H9 (cell line): Measurements from ENCODE around the gene TUG1. TPM values are rescaled to one million over a fixed set of nuclear protein-coding genes. Genes with fewer than 3 reads are reported as not detected.

Experiments used
- DNase-seq: peaks from one replicate; pipeline ENCODE4 v3.0.0-alpha.2; 2017
- H2AFZ ChIP-seq: one replicate; pipeline ENCODE4 v1.6.1; 2013; ENCODE audit warnings: mild to moderate bottlenecking, low read length, control low read depth, moderate library complexity
- H2AK5ac ChIP-seq: 2 replicates; pipeline ENCODE4 v1.6.1; 2013; ENCODE audit warnings: low read length, control low read depth, mixed read lengths; ENCODE audit not compliant: insufficient read length
- H2BK120ac ChIP-seq: one replicate; pipeline ENCODE4 v1.6.1; 2013; ENCODE audit warnings: low read depth, mild to moderate bottlenecking, low read length, control low read depth, inconsistent platforms; ENCODE audit not compliant: poor library complexity, severe bottlenecking
- H2BK12ac ChIP-seq: 2 replicates; pipeline ENCODE4 v1.6.1; 2013; ENCODE audit warnings: low read length, control low read depth, mixed read lengths, low read depth; ENCODE audit not compliant: insufficient read length
- H2BK15ac ChIP-seq: 2 replicates; pipeline ENCODE4 v1.6.1; 2013; ENCODE audit warnings: low read depth, low read length, control low read depth
- H2BK20ac ChIP-seq: one replicate; pipeline ENCODE4 v1.6.1; 2013; ENCODE audit warnings: low read depth, mild to moderate bottlenecking, low read length, control low read depth, inconsistent platforms; ENCODE audit not compliant: poor library complexity, severe bottlenecking
- H2BK5ac ChIP-seq: 2 replicates; pipeline ENCODE4 v1.6.1; 2013; ENCODE audit warnings: low read length, control low read depth, mixed read lengths; ENCODE audit not compliant: insufficient read length
- H3K14ac ChIP-seq: 2 replicates; pipeline ENCODE4 v1.6.1; 2013; ENCODE audit warnings: low read length, control low read depth; ENCODE audit not compliant: insufficient read depth
- H3K18ac ChIP-seq: 2 replicates; pipeline ENCODE4 v1.6.1; 2013; ENCODE audit warnings: low read depth, mild to moderate bottlenecking, mixed read lengths, low read length, control low read depth; ENCODE audit not compliant: insufficient read length
- H3K23ac ChIP-seq: 2 replicates; pipeline ENCODE4 v1.6.1; 2013; ENCODE audit warnings: low read length, control low read depth, mixed read lengths, low read depth; ENCODE audit not compliant: insufficient read length
- H3K23me2 ChIP-seq: 2 replicates; pipeline ENCODE4 v1.6.1; 2013; ENCODE audit warnings: low read depth, mild to moderate bottlenecking, mixed read lengths, low read length, control low read depth; ENCODE audit not compliant: insufficient read length, poor library complexity, severe bottlenecking
- H3K27ac ChIP-seq: 2 replicates; pipeline ENCODE4 v1.5.1; 2013; ENCODE audit warnings: low read length, control low read depth, mixed read lengths, low read depth; ENCODE audit not compliant: insufficient read length
- H3K27me3 ChIP-seq: 2 replicates; pipeline ENCODE4 v1.6.1; 2013; ENCODE audit warnings: low read length, control low read depth, inconsistent platforms; ENCODE audit not compliant: insufficient read depth
- H3K4ac ChIP-seq: 2 replicates; pipeline ENCODE4 v1.6.1; 2013; ENCODE audit warnings: low read depth, mild to moderate bottlenecking, control low read depth, inconsistent platforms, low read length, moderate library complexity
- H3K4me1 ChIP-seq: 2 replicates; pipeline ENCODE4 v1.6.1; 2013; ENCODE audit warnings: low read length, control low read depth, inconsistent platforms; ENCODE audit not compliant: insufficient read depth
- H3K4me2 ChIP-seq: 2 replicates; pipeline ENCODE4 v1.6.1; 2013; ENCODE audit warnings: low read length, control low read depth, mixed read lengths; ENCODE audit not compliant: insufficient read length, insufficient read depth
- H3K56ac ChIP-seq: 2 replicates; pipeline ENCODE4 v1.6.1; 2013; ENCODE audit warnings: low read depth, mild to moderate bottlenecking, mixed read lengths, low read length, control low read depth; ENCODE audit not compliant: insufficient read length
- H3K79me1 ChIP-seq: 2 replicates; pipeline ENCODE4 v1.6.1; 2013; ENCODE audit warnings: low read depth, mild to moderate bottlenecking, moderate library complexity, low read length, control low read depth, inconsistent platforms; ENCODE audit not compliant: insufficient read depth, poor library complexity, severe bottlenecking
- H3K79me2 ChIP-seq: 2 replicates; pipeline ENCODE4 v1.6.1; 2013; ENCODE audit warnings: low read length, control low read depth, inconsistent platforms; ENCODE audit not compliant: insufficient read depth
- H3K9ac ChIP-seq: 2 replicates; pipeline ENCODE4 v1.6.1; 2013; ENCODE audit warnings: low read length, control low read depth, mixed read lengths; ENCODE audit not compliant: insufficient read length; ENCODE audit errors: extremely low read depth
- H3K9me3 ChIP-seq: one replicate; pipeline ENCODE4 v1.6.1; 2013; ENCODE audit warnings: low read depth, low read length, inconsistent platforms; ENCODE audit not compliant: control insufficient read depth
- H3T11ph ChIP-seq: one replicate; pipeline ENCODE4 v1.6.1; 2013; ENCODE audit warnings: mild to moderate bottlenecking, low read length, control low read depth, inconsistent platforms
- H4K20me1 ChIP-seq: one replicate; pipeline ENCODE4 v1.6.1; 2013; ENCODE audit not compliant: control insufficient read depth, insufficient read length, insufficient read depth
- H4K5ac ChIP-seq: 2 replicates; pipeline ENCODE4 v1.6.1; 2013; ENCODE audit warnings: low read depth, mild to moderate bottlenecking, mixed read lengths, low read length, control low read depth; ENCODE audit not compliant: insufficient read length
- H4K8ac ChIP-seq: replicated peaks from 2 replicates; pipeline ENCODE4 v1.6.1; 2013; ENCODE audit warnings: low read length, control low read depth, mixed read lengths, low read depth; ENCODE audit not compliant: insufficient read length
- H4K91ac ChIP-seq: 2 replicates; pipeline ENCODE4 v1.6.1; 2013; ENCODE audit warnings: low read depth, mild to moderate bottlenecking, moderate library complexity, mixed read lengths, low read length, control low read depth; ENCODE audit not compliant: insufficient read length
- H3K27ac Mint-ChIP-seq, 3 experiments: 2 replicates in 2 of 3; 3 replicates in 1 of 3; pipeline ENCODE4 v1.8.0; 2020 to 2021; ENCODE audit warnings: mixed read lengths in 3 of 3, mild to moderate bottlenecking in 1 of 3, moderate library complexity in 1 of 3
- H3K27me3 Mint-ChIP-seq: 2 replicates; pipeline ENCODE4 v1.8.0; 2021; ENCODE audit warnings: low read depth, mild to moderate bottlenecking, moderate library complexity, mixed read lengths
- H3K36me3 Mint-ChIP-seq, 3 experiments: 2 replicates in 2 of 3; 3 replicates in 1 of 3; pipeline ENCODE4 v1.8.0; 2020 to 2021; ENCODE audit warnings: low read depth in 3 of 3, mixed read lengths in 3 of 3; ENCODE audit not compliant: insufficient read depth in 1 of 3
- H3K4me1 Mint-ChIP-seq, 2 experiments: 2 replicates each; pipeline ENCODE4 v1.8.0; 2020; ENCODE audit warnings: mixed read lengths in 2 of 2
- H3K4me3 Mint-ChIP-seq, 2 experiments: 2 replicates in 1 of 2; 3 replicates in 1 of 2; pipeline ENCODE4 v1.8.0; 2020 to 2021; ENCODE audit warnings: mild to moderate bottlenecking in 2 of 2, mixed read lengths in 2 of 2, moderate library complexity in 1 of 2
- H3K9me3 Mint-ChIP-seq, 2 experiments: 2 replicates in 1 of 2; 3 replicates in 1 of 2; pipeline ENCODE4 v1.8.0; 2020; ENCODE audit warnings: mild to moderate bottlenecking in 2 of 2, mixed read lengths in 2 of 2, moderate library complexity in 1 of 2
- CTCF ChIP-seq: fragments of 200-600 bp; sonication (generic); conservative IDR thresholded peaks from 3 replicates; pipeline ENCODE4 v1.8.0; 2021; ENCODE audit warnings: antibody characterized with exemption, mild to moderate bottlenecking
- WGBS: extraction: QIAGEN DNeasy Blood & Tissue Kit; methylation state at CpG from one replicate; pipeline ENCODE4 v1.1.7; 2013; ENCODE audit warnings: missing lambda C conversion rate, low lambda C conversion rate, mixed read lengths; ENCODE audit not compliant: insufficient read length; ENCODE audit errors: extremely low coverage; 5-methylcytosine and 5-hydroxymethylcytosine counted together
- total RNA-seq: library from RNA; stranded (reverse); gene quantifications from 2 replicates; pipeline ENCODE4 v1.2.1, GENCODE V29; 2021

TUG1 gene
- total RNA-seq, 1 experiment from 2014 or later, result 99.6 TPM

GRCh38 chr22:30925667-30926066, 43.4 kb upstream of the TUG1 start:
- peaks cover 44 to 57% (median 56%) of the 10 kb centered on the region in 3 experiments for H3K36me3 Mint-ChIP-seq
- Histone ChIP-seq H4K5ac (no peak overlapping the region), H3K23ac (no peak overlapping the region), H4K91ac (no peak overlapping the region), H2BK15ac (no peak overlapping the region), H3K79me2 (no peaks in the 10 kb centered on the region), H2BK120ac (no peak overlapping the region), H4K20me1 (no peaks in the 10 kb centered on the region), H2BK20ac (no peak overlapping the region), H3K4ac (no peak overlapping the region), H2AK5ac (no peak overlapping the region), H3K27ac (no peak overlapping the region), H3T11ph (no peak overlapping the region), H3K4me2 (no peak overlapping the region), H3K18ac (no peak overlapping the region), H3K9ac (no peak overlapping the region), H2AFZ (no peak overlapping the region), H3K14ac (no peak overlapping the region), H3K27me3 (no peaks in the 10 kb centered on the region), H3K56ac (no peak overlapping the region), H2BK5ac (no peak overlapping the region), H3K4me1 (no peaks in the 10 kb centered on the region), H2BK12ac (no peak overlapping the region), H3K23me2 (no peaks in the 10 kb centered on the region), H4K8ac (no peak overlapping the region), H3K79me1 (no peaks in the 10 kb centered on the region), H3K9me3 (no peaks in the 10 kb centered on the region)
- no peak overlapping the region for H3K27ac Mint-ChIP-seq
- no peaks in the 10 kb centered on the region for H3K9me3 Mint-ChIP-seq
- TF ChIP-seq CTCF, result no peak
- WGBS, result no CpG with 5 or more reads among the region's 5 CpGs
- no peaks in the 10 kb centered on the region; the same call in 1 of the 2 replicates for H3K27me3 Mint-ChIP-seq
- H3K4me3 Mint-ChIP-seq, result no peak overlapping the region
- no peaks in the 10 kb centered on the region for H3K4me1 Mint-ChIP-seq
- peak; percentile 18 for DNase-seq
